Ramos (cell line): ENCODE measurements around the gene SEC61A1.

Experiments used
- in situ Hi-C: fragments of 300-500 bp; cut with MboI; formaldehyde crosslinking; loops from one replicate; pipeline ENCODE4 v1.14.3; 2022; ENCODE audit warnings: low sequenced_read_pairs; ENCODE audit not compliant: unreplicated experiment

SEC61A1 gene

DNA sequence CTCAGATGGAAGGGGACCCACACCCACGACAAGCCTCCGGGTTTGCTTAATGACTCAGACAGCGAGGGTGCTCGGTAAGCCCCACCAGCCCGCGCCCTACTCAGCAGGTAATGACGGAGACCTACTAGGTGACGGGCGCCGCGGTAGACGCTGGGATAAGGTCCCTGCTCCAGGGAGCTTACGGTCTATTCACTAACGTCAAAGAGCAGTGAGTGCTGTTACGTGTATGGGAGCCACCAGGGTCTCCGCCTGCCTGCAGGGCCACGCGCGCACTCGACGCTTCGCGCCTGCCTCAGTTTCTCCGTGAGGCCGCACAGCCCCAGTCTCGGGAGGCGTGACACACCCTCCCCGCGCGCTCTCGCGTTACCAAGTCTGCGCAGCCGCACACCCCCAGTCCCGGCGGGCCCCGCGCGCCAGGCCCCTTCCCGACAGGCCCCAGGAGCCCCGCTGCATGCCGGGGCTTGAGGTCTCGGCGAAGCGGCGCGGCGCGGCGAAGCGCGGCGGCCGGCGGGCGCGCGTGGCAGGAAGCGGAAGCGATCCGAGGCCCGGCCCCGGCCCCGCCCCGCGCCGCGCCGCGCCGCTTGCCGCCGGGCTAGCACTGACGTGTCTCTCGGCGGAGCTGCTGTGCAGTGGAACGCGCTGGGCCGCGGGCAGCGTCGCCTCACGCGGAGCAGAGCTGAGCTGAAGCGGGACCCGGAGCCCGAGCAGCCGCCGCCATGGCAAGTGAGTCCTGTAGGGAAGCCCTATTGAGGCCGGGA is at the start of gene SEC61A1:
Gene SEC61A1, plus strand, starts transcription at position 601 of the 758 bp plus-strand sequence. Its CDS starts 116 bp downstream, at position 717.
- in situ Hi-C loops: no loop called here

DNA sequence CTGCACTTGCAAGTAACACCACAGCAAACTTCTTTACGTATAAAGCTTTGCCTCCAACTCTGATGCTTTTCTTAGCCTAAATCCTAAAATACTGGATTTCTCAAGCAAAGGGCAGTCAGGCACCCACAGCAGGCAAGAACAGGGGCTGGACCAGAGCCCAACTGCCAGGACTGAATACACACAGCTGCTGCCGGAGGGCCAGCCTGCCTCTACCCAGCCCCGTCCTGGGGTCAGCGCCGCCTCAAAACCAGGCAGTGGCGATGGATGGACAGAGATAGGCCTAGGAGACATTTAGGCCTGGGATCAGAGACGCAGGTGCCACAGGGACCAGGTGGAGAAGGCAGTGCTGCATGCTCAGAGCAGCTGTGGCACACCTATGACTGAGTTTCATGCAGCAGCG is 47.6 kb upstream of the SEC61A1 start:
- in situ Hi-C loops: no loop called here

DNA sequence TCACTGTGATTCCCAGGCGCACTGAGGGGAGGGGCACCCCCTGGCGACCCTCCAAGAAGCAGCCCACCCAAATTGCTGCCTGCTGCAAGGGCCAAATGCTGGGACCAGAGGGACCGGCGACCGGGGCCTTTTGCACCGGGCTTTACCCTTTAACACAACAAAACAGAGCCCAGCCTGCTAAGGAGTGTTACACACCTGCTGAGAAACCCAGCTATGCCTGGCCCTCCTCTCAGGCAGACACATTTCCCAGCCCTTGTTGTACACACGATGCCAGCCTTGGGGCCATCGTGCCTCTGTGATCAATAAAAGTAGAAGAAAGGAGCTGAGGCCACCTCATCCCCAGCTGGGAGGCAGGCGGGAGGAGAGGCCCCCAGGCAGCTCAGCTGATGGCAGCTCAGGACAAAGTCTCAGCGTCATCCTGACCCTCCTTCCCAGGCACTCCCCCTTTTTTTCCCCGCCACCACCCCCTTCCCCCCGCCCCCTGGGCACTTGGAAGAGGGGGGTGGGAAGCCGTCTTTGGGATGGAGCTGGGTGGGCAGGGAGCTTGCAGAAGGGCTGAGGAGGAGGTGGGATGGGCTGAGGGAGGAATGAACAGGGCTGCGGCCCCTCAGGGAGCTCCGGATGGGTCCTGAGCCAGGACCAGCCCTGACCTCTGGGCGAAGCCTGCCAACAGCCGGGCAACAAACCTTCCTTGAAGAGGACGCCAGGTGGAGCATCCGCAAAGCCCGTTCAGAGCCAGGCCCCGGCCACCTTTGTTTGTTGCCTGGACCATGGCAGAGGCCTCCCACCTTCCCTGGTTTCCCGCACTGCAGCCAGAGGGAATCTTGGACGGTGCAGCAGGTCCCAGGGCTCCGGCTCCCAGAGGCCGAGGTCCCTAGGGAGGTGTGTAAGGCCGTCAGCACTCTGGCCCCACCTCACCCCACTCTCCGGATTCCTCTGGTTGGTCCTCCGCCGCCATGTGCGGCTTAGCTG is 45.9 kb upstream of the SEC61A1 start:
- in situ Hi-C loops: no loop called here

DNA sequence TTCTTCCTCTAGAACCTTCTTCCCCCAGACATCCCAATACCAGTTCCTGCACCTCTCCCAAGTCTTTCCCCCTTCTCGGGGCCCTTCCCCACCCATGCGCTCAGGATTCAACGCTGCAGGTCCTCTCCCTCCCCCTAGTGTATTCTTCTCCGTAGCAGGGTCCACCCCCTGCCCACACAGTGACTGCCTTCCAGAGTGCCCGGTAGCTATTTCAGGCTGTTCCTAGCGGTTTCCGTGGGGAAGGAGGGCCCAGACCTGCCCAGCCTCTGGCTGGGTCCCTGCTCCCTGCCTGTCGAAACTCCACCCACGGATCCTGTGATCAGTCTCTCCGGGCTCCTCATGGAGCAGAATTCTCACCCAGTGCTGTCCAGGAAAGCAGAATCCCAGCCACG is 45.2 kb upstream of the SEC61A1 start:
- in situ Hi-C loops: no loop called here

DNA sequence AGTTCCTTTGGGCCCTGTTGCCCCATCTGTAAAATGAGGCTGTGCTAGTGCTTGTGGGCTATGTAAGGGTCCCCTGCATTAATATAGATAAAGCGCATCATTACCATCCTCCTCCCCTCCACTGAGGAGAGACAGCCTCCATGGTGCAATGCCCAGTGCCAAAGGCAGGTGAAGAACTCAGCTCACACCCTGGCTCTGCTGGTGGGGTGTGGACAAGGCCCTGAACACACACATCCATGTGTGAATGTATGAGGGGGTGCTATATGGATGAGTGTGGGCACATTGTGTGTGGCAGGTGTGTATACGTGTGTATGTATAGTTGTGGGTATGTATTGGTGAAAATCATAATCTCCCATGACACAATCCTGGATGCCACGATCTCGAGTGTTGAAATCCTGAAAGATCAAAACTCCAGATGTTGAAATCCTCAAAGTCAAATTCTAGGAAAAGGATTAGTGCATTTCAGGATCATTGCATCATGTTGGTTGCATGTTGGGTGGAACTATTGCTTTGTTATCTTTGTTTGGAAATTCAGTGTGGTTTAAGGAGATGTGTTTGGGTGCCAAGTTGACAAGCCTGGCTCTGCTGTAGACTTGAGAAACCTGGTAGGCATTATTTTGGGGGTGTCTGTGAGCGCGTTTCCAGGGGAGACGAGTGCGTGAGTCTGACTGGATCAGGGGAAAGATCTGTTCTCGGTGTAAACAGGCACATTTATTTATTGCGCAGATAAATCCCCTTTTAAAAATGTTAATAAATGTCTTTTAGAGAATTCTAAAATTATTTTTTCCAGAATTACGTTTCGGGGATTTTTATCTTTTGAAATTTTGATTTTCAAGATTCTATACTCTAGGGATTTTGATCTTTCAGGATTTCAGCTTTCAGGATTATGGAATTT is 42.0 kb upstream of the SEC61A1 start:
- in situ Hi-C loops: no loop called here

DNA sequence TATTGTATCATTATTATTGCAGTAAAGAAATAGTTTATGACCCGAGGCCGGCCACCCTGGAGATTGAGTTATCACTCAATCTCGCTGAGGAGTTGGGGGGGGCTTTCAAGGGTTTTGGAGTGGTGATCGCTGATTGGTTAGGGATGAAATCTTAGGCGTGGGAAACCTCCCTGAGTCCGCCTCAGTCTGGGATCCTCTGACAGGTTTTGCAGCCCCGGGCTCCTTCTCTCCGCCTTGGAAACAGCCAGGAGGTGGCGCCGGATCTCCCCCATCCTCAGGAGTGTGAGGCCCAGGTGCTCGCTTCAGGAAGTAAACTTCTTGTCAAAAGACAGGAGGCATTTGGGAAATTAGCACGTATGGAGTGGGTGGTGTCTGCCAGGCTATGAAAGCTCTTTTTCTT is 41.1 kb upstream of the SEC61A1 start:
- in situ Hi-C loops: no loop called here

DNA sequence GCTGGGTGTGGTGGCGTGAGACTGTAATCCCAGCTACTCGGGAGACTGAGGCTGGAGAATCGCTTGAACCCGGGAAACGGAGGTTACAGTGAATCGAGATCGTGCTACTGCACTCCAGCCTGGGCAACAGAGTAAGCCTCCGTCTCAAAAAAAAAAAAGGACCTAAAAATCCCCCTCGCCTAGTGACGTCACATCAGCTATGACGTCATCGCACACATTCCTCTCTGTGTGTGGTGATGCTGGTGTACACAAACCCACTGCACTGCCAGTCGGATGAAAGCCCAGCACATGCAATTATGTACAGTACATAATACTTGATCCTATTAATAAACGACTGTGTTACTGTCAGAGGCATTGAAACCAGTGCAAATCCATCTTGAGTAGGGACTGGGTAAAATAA is 40.2 kb upstream of the SEC61A1 start:
- in situ Hi-C loops: no loop called here

DNA sequence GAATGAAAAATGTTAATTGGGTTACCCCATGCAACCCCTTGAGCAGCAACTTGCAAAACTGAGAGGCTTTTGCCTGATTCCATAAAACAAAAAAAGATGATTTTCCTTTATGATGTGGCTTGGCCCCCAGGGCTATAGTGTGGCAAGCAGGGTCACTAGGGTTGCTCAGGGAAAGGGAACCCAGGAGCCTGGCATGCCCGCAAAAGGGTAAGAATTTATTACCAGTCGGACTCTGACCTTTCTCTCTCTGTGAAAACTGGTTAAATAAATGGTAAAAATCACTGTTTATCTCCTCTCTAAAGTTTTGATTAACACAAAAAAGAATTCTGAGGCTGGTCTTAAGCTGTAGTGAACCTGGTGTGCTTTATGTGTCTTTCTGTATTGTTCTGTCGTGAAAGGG is 37.7 kb upstream of the SEC61A1 start:
- in situ Hi-C loops: no loop called here

DNA sequence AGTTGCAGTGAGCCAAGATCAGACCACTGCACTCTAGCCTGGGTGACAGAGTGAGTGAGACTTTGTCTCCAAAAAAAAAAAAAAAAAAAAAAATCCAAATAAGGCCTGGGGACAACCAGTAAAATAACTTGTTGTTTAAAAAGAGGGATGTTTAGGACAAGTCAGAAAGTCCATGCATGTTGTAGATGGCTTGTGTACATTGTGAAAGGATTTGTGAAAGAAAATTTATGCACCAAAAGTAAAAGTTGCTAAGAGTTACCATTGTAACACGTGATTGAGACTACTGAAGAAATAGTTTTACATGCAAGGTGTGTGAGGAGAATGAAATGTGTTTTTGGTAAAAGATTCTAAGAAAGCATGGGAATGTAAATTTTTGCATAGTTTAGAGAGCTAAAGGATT is 35.7 kb upstream of the SEC61A1 start:
- in situ Hi-C loops: no loop called here

DNA sequence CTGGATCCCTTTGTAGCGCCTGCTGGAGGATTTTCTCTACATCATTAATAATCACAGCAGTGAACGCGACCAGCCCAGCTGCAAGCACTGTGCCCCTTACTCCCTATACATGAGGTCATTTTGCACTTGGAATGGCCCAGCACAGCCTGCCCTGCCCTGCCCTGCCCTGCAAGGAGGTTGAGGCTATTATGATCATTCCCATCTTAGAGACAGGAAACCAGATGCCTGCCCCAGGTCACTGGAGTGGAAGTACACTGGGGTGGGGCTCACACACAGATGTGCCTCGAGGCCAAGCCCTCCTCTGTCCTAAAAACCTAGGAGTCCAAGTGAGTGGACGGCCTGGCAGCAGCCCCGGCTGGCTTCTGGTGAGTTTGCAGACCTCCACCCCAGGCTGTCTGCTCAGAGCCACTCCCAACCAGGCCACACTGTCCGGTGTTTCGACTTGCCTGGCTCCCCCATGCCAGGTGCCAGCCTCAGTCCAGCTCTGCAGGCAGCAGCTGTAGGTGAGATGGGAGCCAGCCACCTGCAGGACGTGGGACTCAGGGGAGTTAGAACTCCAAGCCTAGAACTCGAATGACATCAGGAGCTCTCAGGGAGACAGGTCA is 30.4 kb upstream of the SEC61A1 start:
- in situ Hi-C loops: no loop called here

DNA sequence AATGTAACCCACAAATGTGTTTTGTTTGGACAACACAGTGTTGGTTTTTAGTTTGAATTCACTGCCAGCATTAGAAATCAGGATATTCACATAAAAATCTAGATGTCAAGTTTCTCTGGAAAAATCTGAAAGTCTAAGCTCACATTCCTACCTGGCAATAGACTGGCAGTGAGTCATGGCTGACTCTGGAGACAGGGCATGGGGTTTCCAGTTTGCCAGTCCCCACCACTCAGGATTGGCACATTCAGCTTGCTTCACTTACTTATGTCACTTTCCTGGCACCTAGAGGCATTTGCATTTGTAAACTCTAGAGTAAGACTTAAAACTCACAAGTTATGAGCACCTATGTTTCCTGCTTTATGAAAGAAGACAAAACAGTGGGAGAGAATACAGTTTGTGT is 19.1 kb upstream of the SEC61A1 start:
- in situ Hi-C loops: no loop called here

DNA sequence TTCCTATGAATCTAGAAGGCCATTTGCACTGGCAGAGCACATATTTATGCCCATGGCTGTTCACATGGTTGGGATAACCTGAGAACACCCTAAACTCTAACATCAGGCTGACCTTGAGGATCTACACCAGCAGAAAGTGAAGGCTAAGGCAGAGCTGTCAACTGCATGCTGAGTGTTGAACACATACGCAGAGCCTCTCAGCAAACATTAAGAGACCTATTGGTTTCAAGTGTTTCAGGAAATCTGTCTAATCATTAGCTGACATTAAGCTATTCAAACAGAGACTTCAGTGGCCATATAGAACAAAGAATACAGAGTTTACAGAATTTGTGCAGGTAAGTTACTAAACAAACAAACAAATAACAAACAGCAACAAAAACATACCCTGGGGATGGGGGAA is 16.1 kb upstream of the SEC61A1 start:
- in situ Hi-C loops: no loop called here

DNA sequence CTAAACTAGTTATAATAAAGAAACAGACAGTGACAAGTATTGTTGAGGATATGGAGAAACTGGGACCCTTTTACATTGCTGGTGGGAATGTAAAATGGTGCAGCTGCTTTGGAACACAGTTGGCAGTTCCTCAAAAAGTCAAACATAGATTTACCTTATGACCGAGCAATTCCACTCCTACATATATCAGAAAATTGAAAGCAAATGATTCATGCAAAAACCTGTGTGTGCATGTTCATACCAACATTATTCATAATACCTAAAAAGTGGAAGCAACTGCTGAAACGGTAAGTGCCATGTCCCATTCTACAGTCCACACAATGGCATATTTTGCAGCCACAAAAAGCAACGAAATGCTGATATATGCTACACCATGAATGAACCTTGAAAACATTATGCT is 12.2 kb upstream of the SEC61A1 start:
- in situ Hi-C loops: no loop called here

DNA sequence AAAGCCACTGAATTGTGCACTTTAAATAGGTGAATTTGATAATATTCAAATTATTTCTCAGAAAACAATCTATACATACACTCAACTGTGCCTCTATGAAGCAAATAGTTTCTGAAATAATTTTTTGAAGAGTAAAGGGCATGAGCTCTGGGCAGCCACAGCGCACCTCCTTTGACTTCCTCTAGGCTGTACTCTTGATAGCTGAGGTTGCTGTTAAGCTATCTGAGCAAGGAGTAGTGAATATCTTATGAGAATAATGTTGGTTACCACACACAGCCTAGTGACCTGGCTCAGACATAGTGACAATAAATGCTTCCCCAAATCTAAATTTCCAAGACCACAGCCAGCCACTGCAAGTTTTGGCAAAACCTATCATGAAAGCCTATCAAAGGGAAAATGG is 11.6 kb upstream of the SEC61A1 start:
- in situ Hi-C loops: no loop called here

DNA sequence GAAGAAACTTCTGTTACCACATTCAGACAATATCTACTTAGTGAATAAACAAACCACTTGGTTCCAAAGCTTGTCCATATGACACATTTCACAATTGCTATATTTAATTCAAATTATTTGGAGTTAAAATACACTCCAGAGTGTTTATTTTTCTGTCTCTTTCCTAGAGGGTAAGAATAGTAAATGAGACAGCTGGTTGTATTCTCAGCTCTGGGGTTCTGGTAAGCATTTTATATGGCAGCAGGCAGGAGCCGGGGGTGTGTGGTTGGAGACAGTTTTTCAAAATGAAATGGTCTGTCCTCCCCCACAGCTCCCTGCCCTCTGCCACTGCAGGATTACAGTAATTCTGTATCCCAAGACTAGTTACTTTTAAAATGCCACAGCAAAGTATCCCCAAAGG is 10.9 kb upstream of the SEC61A1 start:
- in situ Hi-C loops: no loop called here

DNA sequence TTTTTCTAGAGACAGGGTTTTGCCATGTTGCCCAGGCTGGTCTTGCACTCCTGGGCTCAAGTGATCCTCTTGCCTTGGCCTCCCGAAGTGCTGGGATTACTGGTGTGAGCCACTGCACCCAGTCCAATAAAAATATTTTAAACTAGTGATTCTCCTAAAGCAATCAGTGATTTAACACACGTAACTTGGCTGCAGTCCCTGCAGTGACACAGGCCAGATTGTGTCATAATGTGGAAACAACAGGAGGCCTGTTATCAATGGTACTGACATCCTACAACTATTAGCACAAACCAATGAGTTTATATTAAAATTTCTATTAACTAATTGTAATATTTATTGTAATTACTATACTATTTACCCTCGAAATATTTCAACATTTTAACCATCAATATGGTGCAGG is 1.6 kb upstream of the SEC61A1 start:
- in situ Hi-C loops: no loop called here

DNA sequence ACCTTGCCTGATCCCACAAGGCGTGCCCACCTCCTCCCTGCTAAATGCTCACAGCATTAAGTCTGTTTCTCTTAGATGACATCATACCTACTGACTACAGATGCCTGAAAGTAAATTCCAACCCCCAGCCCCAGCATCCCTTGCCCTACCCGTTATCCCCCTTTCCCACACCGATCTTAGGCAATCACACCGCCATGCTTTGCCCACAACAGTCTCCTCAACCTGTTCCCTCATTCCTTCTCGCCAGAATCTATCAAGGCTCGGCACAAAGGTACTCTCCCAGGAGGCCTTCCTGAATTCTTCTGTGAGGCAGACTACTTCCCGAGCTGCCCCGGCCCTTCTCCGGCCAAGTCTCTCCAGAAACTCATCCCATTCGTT is 789 bp upstream of the SEC61A1 start:
- in situ Hi-C loops: no loop called here

DNA sequence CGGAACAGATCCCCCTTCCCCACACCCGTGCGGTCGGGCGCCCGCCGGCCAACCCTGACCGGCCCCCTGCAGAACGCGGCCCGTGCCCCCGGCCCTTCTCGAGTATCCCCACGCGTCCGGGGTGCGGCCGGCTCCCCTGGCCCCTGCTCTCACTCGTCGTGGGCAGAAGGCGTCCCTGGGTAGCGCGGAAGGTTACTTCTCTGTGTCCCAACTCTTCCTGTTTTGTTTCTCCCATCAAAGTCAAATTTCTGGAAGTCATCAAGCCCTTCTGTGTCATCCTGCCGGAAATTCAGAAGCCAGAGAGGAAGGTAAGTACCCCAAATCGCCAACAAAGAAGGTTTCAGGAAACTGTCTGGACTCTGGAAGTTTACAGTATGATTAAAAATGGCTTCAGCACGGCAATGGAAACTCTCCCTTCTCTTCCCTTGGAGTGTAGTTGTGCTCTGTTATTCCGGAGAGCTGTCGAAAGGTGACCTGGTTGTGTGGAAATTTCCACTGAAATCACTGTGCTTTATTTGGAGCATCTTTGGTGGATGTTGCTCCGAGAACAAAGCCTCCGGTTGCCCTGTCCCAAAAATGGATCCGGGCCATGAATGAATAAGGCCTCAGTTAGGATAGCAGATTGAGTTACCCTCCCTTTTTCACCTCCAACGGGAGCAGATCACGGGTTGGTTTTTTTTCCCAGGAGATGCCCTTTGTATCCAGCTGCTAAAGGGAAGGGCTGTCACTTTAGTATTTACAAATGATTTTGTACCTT is 536 bp downstream of the SEC61A1 start:
- in situ Hi-C loops: no loop called here

DNA sequence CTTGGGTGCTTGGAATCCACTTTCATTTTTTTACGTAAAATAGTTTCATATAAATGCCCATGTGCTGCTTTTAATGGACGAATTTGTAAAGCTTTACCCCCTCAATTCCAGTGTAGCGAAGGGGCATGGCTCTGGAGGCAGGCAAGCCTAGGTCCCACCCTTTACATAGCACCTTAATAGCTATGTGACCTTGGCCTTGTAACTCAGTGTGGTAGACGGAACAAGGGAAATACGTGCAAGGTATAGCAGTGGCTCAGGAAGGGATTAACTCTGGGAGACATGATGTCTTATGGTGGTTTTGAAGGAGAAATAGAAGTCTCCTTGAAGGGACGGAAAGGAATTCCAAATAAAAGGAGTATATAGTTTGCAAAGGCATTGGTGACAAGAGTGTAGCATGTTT is 1.4 kb downstream of the SEC61A1 start:
- in situ Hi-C loops: no loop called here
